GM12878 (cell line): ENCODE measurements around the gene KIRREL3. TPM values are rescaled to one million over a fixed set of nuclear protein-coding genes. Genes with fewer than 3 reads are reported as not detected.

Experiments used
- CBFB ChIP-seq: IDR thresholded peaks from 2 replicates; pipeline ENCODE4 v1.6.1; 2016; ENCODE audit warnings: antibody characterized with exemption, low read depth
- CEBPZ ChIP-seq: fragments of 150-350 bp; IDR thresholded peaks from 2 replicates; pipeline ENCODE4 v1.6.1; 2016; ENCODE audit warnings: low read depth, low read length
- CHD1 ChIP-seq: IDR thresholded peaks from 2 replicates; pipeline ENCODE4 v1.6.1; 2012; ENCODE audit warnings: low read depth, low read length, improper control_type of control experiment
- CREM ChIP-seq: IDR thresholded peaks from 2 replicates; pipeline ENCODE4 v1.6.1; 2014; ENCODE audit warnings: antibody characterized with exemption, low read depth
- ETV6 ChIP-seq, 2 experiments: fragments of 450-650 bp in 1 of 2; IDR thresholded peaks in 1 of 2; conservative IDR thresholded peaks in 1 of 2; 2 replicates each; pipeline ENCODE4 v1.6.1; 2014; ENCODE audit warnings: antibody characterized with exemption in 1 of 2, borderline replicate concordance in 1 of 2, low read depth in 1 of 2, mild to moderate bottlenecking in 1 of 2, moderate library complexity in 1 of 2
- IRF5 ChIP-seq: fragments of 450-650 bp; IDR thresholded peaks from 2 replicates; pipeline ENCODE4 v1.6.1; 2017; ENCODE audit warnings: borderline replicate concordance
- MEF2A ChIP-seq: IDR thresholded peaks from 2 replicates; pipeline ENCODE4 v1.6.1; 2011; ENCODE audit warnings: low read depth, mild to moderate bottlenecking, low read length, moderate library complexity; ENCODE audit not compliant: insufficient read depth
- MLLT1 ChIP-seq: fragments of 450-650 bp; IDR thresholded peaks from 2 replicates; pipeline ENCODE4 v1.6.1; 2016; ENCODE audit warnings: mild to moderate bottlenecking
- PAX8 ChIP-seq: fragments of 450-650 bp; IDR thresholded peaks from 2 replicates; pipeline ENCODE4 v1.6.1; 2017; ENCODE audit warnings: mild to moderate bottlenecking, moderate library complexity
- PBX3 ChIP-seq: IDR thresholded peaks from 2 replicates; pipeline ENCODE4 v1.6.1; 2011; ENCODE audit warnings: mild to moderate bottlenecking, low read depth, low read length, moderate library complexity; ENCODE audit not compliant: insufficient replicate concordance
- POU2F2 ChIP-seq: IDR thresholded peaks from 3 replicates; pipeline ENCODE4 v1.6.1; 2011; ENCODE audit warnings: low read depth, mild to moderate bottlenecking, low read length, borderline replicate concordance
- RCOR1 ChIP-seq: conservative IDR thresholded peaks from 2 replicates; pipeline ENCODE4 v1.6.1; 2012; ENCODE audit warnings: low read depth, low read length, improper control_type of control experiment
- SIX5 ChIP-seq: IDR thresholded peaks from 2 replicates; pipeline ENCODE4 v1.6.1; 2011; ENCODE audit warnings: mild to moderate bottlenecking, low read depth, low read length, moderate library complexity; ENCODE audit not compliant: severe bottlenecking
- SP1 ChIP-seq: IDR thresholded peaks from one replicate; pipeline ENCODE4 v1.6.1; 2011; ENCODE audit warnings: low read depth, low read length
- SREBF2 ChIP-seq: IDR thresholded peaks from 2 replicates; pipeline ENCODE4 v1.6.1; 2012; ENCODE audit warnings: mild to moderate bottlenecking, low read length
- ZNF274 ChIP-seq: IDR thresholded peaks from one replicate; pipeline ENCODE4 v1.8.0; 2011; ENCODE audit not compliant: insufficient read length, insufficient read depth
- ZNF687 ChIP-seq: fragments of 450-650 bp; IDR thresholded peaks from 2 replicates; pipeline ENCODE4 v1.6.1; 2017; ENCODE audit warnings: mild to moderate bottlenecking, moderate library complexity
- polyA plus RNA-seq, 11 experiments: library from polyadenylated mRNA; depleted of rRNA in 4 of 11; unstranded in 6 of 11; stranded (reverse) in 5 of 11; fragments of >200 nt; fragmentation: Nextera tagmentation in 4 of 11; fragmentation: Illumina TruSeq in 1 of 11; extraction: Ambion mirVana in 4 of 11; extraction: Trizol in 1 of 11; gene quantifications; 1 replicate in 1 of 11; 2 replicates in 10 of 11; pipeline versions ENCODE4 v1.2.1 to v1.2.3, GENCODE V29; 2011 to 2016; ENCODE audit warnings: inconsistent platforms in 2 of 11, missing spikeins in 2 of 11, low read depth in 1 of 11
- total RNA-seq, 4 experiments: library from RNA; depleted of rRNA in 3 of 4; stranded (reverse); fragments of >200 nt in 3 of 4; fragmentation: Illumina TruSeq in 1 of 4; extraction: Trizol in 1 of 4; gene quantifications; 2 replicates each; pipeline versions ENCODE4 v1.2.1 to v1.2.3, GENCODE V29; 2013 to 2021

KIRREL3 gene
- total and polyA plus RNA-seq, 10 of the 15 experiments (the other 5 are each of a cell fraction or from before 2014, with no cell fraction given), result under 0.01 TPM; not detected in 9

GRCh38 chr11:126700768-126701519 is 299.6 kb downstream of the KIRREL3 start (continued):
- no peak for TF ChIP-seq ETV6 (conservative IDR thresholded peaks at IDR 0.05 in 1 of 2, IDR thresholded peaks at IDR 0.05 in 1 of 2; ENCODE audit: borderline replicate concordance in 1 of 2, low read depth in 1 of 2)
- TF ChIP-seq ZNF274, result no peak
- no peak for TF ChIP-seq PBX3
- 0 out of 2 replicates have a peak, but pooled peaks have one; percentile 63 for TF ChIP-seq RCOR1
- TF ChIP-seq SP1, result peak; percentile 62
- TF ChIP-seq CHD1, result no peak
- no peak for TF ChIP-seq SIX5
- no peak for TF ChIP-seq IRF5
- 0 out of 2 replicates have a peak, but pooled peaks have one; percentile 40 for TF ChIP-seq CBFB
- no peak for TF ChIP-seq MLLT1
- no peak for TF ChIP-seq SREBF2
- no peak for TF ChIP-seq ZNF687
- TF ChIP-seq CREM, result peak; percentile 67; the same call in 1 of the 2 replicates
- TF ChIP-seq PAX8, result no peak
- TF ChIP-seq CEBPZ, result no peak
- peak; percentile 96 for TF ChIP-seq MEF2A
- peak; percentile 63; the same call in 1 of the 3 replicates for TF ChIP-seq POU2F2
